ENCODE results near the gene MYO9B. TPM values are rescaled to one million over a fixed set of nuclear protein-coding genes. Genes with fewer than 3 reads are reported as not detected.
A peak's percentile ranks its signal among the peaks of the same experiment; 100 is the strongest.

MYO9B gene
- total and polyA plus RNA-seq, 2 of the 13 experiments (the other 11 are each of a cell fraction or from before 2014, with no cell fraction given), result 18.0 to 18.3 TPM

DNA sequence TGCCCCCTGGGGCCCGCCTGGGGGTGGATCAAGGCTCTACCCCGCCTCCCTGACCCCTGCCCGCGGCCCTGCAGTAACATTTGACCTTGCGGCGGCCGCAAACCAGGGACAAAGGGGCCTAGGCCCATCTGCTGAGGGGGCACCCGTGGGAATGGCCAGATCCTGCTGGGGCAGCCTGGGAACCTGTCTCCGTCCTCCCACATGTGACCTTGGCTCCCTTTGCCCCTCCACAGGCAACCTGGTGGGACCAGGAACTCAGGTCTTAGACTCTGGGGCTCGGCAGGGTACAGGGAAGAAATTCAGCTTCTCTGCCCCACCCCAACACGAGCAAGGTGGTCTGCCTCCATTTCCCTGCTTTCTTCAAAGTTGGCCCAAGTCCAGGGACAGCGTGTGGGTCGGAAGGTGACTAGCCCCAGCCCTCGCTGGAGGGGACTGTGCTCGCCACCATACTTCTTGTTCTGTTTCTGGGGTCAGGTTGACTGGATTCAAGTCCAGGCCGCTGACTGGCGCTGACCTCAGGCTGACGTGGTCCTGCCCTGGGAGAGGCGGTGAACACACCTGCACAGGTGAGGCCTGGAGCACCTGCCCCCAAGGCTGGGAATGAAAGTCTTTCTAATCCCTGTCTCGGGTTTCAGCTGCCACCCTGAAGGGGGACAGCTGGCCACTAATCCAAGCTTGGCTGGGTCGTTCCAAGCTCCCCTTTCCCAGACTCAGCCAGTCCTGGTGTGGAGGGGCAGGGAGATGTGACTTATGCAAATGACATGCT lies 172.6 kb downstream of the MYO9B start (continued):
- TF ChIP-seq AKAP8 (CRISPR knock-in tag; IDR thresholded peaks at IDR 0.05), result peak; percentile 85
- 0 out of 2 replicates have a peak, but pooled peaks have one; percentile 84 for TF ChIP-seq PCBP1 (IDR thresholded peaks at IDR 0.05; ENCODE audit: borderline replicate concordance, low read depth, low read length)
- TF ChIP-seq SP140L (CRISPR knock-in tag; IDR thresholded peaks at IDR 0.05; ENCODE audit: borderline replicate concordance), result no peak
- TF ChIP-seq KLF12 (CRISPR knock-in tag; IDR thresholded peaks at IDR 0.05; ENCODE audit: borderline replicate concordance), result no peak
- no peak for TF ChIP-seq RBM22 (optimal IDR thresholded peaks at IDR 0.05; ENCODE audit: low read length)
- peak; percentile 47; the same call in 1 of the 2 replicates for TF ChIP-seq IRX3 (CRISPR knock-in tag; IDR thresholded peaks at IDR 0.05; ENCODE audit: borderline replicate concordance, low read depth)
- TF ChIP-seq GATAD2A (CRISPR knock-in tag; IDR thresholded peaks at IDR 0.05), result peak; percentile 95
- no peak for TF ChIP-seq ZNF337 (CRISPR knock-in tag; IDR thresholded peaks at IDR 0.05; ENCODE audit: borderline replicate concordance, low read depth)
- TF ChIP-seq, protein P1, sequence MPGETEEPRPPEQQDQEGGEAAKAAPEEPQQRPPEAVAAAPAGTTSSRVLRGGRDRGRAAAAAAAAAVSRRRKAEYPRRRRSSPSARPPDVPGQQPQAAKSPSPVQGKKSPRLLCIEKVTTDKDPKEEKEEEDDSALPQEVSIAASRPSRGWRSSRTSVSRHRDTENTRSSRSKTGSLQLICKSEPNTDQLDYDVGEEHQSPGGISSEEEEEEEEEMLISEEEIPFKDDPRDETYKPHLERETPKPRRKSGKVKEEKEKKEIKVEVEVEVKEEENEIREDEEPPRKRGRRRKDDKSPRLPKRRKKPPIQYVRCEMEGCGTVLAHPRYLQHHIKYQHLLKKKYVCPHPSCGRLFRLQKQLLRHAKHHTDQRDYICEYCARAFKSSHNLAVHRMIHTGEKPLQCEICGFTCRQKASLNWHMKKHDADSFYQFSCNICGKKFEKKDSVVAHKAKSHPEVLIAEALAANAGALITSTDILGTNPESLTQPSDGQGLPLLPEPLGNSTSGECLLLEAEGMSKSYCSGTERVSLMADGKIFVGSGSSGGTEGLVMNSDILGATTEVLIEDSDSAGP (CRISPR knock-in tag; IDR thresholded peaks at IDR 0.05; ENCODE audit: borderline replicate concordance), result peak; percentile 88
- peak; percentile 75 for TF ChIP-seq ZEB1 (IDR thresholded peaks at IDR 0.05; ENCODE audit: insufficient replicate concordance, low read depth)
- TF ChIP-seq, protein P2, sequence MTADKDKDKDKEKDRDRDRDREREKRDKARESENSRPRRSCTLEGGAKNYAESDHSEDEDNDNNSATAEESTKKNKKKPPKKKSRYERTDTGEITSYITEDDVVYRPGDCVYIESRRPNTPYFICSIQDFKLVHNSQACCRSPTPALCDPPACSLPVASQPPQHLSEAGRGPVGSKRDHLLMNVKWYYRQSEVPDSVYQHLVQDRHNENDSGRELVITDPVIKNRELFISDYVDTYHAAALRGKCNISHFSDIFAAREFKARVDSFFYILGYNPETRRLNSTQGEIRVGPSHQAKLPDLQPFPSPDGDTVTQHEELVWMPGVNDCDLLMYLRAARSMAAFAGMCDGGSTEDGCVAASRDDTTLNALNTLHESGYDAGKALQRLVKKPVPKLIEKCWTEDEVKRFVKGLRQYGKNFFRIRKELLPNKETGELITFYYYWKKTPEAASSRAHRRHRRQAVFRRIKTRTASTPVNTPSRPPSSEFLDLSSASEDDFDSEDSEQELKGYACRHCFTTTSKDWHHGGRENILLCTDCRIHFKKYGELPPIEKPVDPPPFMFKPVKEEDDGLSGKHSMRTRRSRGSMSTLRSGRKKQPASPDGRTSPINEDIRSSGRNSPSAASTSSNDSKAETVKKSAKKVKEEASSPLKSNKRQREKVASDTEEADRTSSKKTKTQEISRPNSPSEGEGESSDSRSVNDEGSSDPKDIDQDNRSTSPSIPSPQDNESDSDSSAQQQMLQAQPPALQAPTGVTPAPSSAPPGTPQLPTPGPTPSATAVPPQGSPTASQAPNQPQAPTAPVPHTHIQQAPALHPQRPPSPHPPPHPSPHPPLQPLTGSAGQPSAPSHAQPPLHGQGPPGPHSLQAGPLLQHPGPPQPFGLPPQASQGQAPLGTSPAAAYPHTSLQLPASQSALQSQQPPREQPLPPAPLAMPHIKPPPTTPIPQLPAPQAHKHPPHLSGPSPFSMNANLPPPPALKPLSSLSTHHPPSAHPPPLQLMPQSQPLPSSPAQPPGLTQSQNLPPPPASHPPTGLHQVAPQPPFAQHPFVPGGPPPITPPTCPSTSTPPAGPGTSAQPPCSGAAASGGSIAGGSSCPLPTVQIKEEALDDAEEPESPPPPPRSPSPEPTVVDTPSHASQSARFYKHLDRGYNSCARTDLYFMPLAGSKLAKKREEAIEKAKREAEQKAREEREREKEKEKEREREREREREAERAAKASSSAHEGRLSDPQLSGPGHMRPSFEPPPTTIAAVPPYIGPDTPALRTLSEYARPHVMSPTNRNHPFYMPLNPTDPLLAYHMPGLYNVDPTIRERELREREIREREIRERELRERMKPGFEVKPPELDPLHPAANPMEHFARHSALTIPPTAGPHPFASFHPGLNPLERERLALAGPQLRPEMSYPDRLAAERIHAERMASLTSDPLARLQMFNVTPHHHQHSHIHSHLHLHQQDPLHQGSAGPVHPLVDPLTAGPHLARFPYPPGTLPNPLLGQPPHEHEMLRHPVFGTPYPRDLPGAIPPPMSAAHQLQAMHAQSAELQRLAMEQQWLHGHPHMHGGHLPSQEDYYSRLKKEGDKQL (CRISPR knock-in tag; IDR thresholded peaks at IDR 0.05; ENCODE audit: low read depth), result peak; percentile 97
- TF ChIP-seq ZNF10 (CRISPR knock-in tag; IDR thresholded peaks at IDR 0.05; ENCODE audit: borderline replicate concordance, low read depth), result no peak
- TF ChIP-seq JARID2 (CRISPR knock-in tag; IDR thresholded peaks at IDR 0.05; ENCODE audit: insufficient replicate concordance), result no peak
- TF ChIP-seq, protein P3, sequence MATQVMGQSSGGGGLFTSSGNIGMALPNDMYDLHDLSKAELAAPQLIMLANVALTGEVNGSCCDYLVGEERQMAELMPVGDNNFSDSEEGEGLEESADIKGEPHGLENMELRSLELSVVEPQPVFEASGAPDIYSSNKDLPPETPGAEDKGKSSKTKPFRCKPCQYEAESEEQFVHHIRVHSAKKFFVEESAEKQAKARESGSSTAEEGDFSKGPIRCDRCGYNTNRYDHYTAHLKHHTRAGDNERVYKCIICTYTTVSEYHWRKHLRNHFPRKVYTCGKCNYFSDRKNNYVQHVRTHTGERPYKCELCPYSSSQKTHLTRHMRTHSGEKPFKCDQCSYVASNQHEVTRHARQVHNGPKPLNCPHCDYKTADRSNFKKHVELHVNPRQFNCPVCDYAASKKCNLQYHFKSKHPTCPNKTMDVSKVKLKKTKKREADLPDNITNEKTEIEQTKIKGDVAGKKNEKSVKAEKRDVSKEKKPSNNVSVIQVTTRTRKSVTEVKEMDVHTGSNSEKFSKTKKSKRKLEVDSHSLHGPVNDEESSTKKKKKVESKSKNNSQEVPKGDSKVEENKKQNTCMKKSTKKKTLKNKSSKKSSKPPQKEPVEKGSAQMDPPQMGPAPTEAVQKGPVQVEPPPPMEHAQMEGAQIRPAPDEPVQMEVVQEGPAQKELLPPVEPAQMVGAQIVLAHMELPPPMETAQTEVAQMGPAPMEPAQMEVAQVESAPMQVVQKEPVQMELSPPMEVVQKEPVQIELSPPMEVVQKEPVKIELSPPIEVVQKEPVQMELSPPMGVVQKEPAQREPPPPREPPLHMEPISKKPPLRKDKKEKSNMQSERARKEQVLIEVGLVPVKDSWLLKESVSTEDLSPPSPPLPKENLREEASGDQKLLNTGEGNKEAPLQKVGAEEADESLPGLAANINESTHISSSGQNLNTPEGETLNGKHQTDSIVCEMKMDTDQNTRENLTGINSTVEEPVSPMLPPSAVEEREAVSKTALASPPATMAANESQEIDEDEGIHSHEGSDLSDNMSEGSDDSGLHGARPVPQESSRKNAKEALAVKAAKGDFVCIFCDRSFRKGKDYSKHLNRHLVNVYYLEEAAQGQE (IDR thresholded peaks at IDR 0.05; ENCODE audit: borderline replicate concordance in 1 of 2, low read depth in 1 of 2, low read length in 2 of 2), result peak in 1 of 2 experiments; percentile 68; a peak in 2 of 4 replicates
- 0 out of 2 replicates have a peak, but pooled peaks have one; percentile 64 for TF ChIP-seq ZNF761 (CRISPR knock-in tag; conservative IDR thresholded peaks at IDR 0.05)
